GM20431 (cell line): ENCODE data around the gene BTBD3.

ENCODE experiments used
- in situ Hi-C: fragments of 300-500 bp; cut with MseI, MboI; formaldehyde crosslinking; loops from one replicate; pipeline ENCODE4 v1.15.0; 2020; ENCODE audit warnings: low sequenced_read_pairs; ENCODE audit not compliant: unreplicated experiment

The BTBD3 gene

DNA sequence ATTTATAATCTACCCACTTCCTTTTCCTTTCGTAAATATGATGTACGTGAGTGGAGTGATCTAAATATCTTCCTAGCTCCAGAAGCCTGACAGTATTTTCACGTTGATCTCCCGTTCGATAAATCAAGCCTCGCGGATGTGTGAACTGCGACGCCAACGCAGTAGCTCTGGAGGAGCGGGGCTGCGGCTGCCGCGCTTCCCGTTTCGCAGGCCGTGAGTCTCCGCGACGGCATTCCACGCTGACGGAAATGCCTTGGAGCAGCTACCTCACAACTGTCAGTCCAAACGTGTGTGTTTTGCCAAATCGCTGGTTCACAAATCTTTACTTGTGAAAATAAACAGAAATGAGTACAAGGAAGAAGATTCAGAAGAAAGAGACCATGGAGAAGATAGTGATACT is 41.2 kb downstream of the BTBD3 start:
- in situ Hi-C loops: no loop called here

DNA sequence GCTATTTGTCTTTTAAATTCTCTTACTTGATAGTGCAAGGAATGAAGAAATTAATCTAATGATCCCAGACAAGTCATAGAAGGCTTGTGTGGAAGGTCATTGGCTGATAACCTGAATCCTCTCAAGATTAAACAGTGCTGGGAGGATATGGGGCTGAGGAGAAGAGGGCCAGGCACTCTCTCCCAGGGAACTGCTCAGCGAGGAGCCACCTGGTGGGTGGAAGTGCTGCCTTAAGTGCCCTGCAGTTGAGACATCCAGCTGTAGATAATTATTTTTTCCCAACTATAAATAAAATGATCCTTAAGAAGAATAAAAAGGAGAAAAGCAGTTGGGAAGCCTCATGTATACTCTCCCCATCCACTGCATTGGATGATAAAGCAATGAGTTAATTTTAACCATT is 47.9 kb downstream of the BTBD3 start:
- in situ Hi-C loops: no loop called here

- in situ Hi-C loops: no loop called here
These were observed 48.5 kb downstream of the BTBD3 start for GRCh38 chr20:11966186-11966585.

- in situ Hi-C loops: no loop called here
These were observed 52.6 kb downstream of the BTBD3 start for GRCh38 chr20:11970243-11970836.

DNA sequence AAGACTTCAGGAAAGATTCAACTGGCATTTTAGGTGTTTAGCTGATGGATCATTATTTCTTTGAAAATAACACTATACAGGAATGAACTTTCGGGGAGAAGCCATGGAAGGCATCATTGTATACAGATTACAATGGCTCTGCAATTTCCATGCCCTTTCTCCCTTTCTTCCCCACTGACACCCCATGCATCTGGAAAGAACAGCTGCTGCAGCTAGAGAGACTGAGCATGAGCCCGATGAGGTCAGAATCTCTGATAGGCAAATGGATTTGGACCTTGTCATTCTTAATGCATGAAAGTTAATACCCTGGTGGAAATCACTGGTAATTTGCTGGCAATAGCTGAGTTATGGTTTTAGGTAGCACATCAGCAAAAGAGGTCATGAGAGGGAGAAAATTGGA is 54.8 kb downstream of the BTBD3 start:
- in situ Hi-C loops: no loop called here
